BLaER1 treated with 17β-estradiol and CSF1 and Interleukin-3, amounts not matched to agents 10 nM and 100 nM (cell line): ENCODE measurements around the gene SLC50A1.

Experiments
- H3K27ac ChIP-seq, 11 experiments: shearing (Covaris generic); formaldehyde crosslinking; 2 replicates each; pipeline ENCODE4 v1.8.1; 2022
- H3K27me3 ChIP-seq, 11 experiments: shearing (Covaris generic); formaldehyde crosslinking; 2 replicates each; pipeline ENCODE4 v1.8.1; 2022
- H3K36me3 ChIP-seq, 11 experiments: shearing (Covaris generic); formaldehyde crosslinking; 2 replicates each; pipeline ENCODE4 v1.8.1; 2022
- H3K4me1 ChIP-seq, 10 experiments: shearing (Covaris generic); formaldehyde crosslinking; 2 replicates each; pipeline ENCODE4 v1.8.1; 2022
- H3K4me2 ChIP-seq, 11 experiments: shearing (Covaris generic); formaldehyde crosslinking; 2 replicates each; pipeline ENCODE4 v1.8.1; 2022
- H3K4me3 ChIP-seq, 10 experiments: shearing (Covaris generic); formaldehyde crosslinking; 2 replicates each; pipeline ENCODE4 v1.8.1; 2022
- H3K9ac ChIP-seq, 11 experiments: shearing (Covaris generic); formaldehyde crosslinking; 2 replicates each; pipeline ENCODE4 v1.8.1; 2022
- H3K9me3 ChIP-seq, 11 experiments: shearing (Covaris generic); formaldehyde crosslinking; replicated peaks in 1 of 11; 2 replicates each; pipeline ENCODE4 v1.8.1; 2022
- H4K20me1 ChIP-seq, 11 experiments: shearing (Covaris generic); formaldehyde crosslinking; 2 replicates each; pipeline ENCODE4 v1.8.1; 2022
- Cebpa-rat ChIP-seq, 11 experiments: shearing (Covaris generic); IDR thresholded peaks; 2 replicates each; pipeline ENCODE4 v1.8.1; 2022

Gene SLC50A1

GRCh38 chr1:155179112-155180031, 43.7 kb downstream of the SLC50A1 start:
- H3K9me3 ChIP-seq = no peaks in the 10 kb centered on the region
- H3K27me3 ChIP-seq = no peaks in the 10 kb centered on the region
- peaks cover 45 to 79% (median 63%) of the 10 kb centered on the region in 10 experiments for H3K4me1 ChIP-seq
- peaks cover 0 to 8% (median 0%) of the 10 kb centered on the region in 11 experiments; a peak in 2 of 22 replicates for H4K20me1 ChIP-seq
- no peak overlapping the region for H3K4me3 ChIP-seq
- peak overlapping the region in 8 of 11 experiments; percentile 8 to 55 (median 26); a peak in 9 of 22 replicates for H3K27ac ChIP-seq
- H3K4me2 ChIP-seq = peak overlapping the region in 9 of 11 experiments; percentile 9 to 62 (median 44); a peak in 12 of 22 replicates
- peaks cover 40 to 74% (median 60%) of the 10 kb centered on the region in 11 experiments for H3K36me3 ChIP-seq
- 0 out of 22 replicates have a peak, but pooled peaks of 1 of the 11 experiments have one; percentile 7 for TF ChIP-seq Cebpa-rat (IDR thresholded peaks at IDR 0.05)
- H3K9ac ChIP-seq = peak overlapping the region in 8 of 11 experiments; percentile 14 to 52 (median 26); a peak in 9 of 22 replicates

- no peak overlapping the region for H3K9ac ChIP-seq
- H3K4me2 ChIP-seq = no peak overlapping the region; a peak in 1 of 22 replicates
- H3K36me3 ChIP-seq = peaks cover 40 to 75% (median 60%) of the 10 kb centered on the region in 11 experiments
- H3K27me3 ChIP-seq = no peaks in the 10 kb centered on the region
- H3K4me3 ChIP-seq = no peak overlapping the region
- TF ChIP-seq Cebpa-rat (IDR thresholded peaks at IDR 0.05) = no peak
- peaks cover 47 to 82% (median 65%) of the 10 kb centered on the region in 10 experiments for H3K4me1 ChIP-seq
- no peaks in the 10 kb centered on the region for H3K9me3 ChIP-seq
- no peak overlapping the region for H3K27ac ChIP-seq
- peaks cover 0 to 6% (median 0%) of the 10 kb centered on the region in 11 experiments; a peak in 2 of 22 replicates for H4K20me1 ChIP-seq
These were observed 45.9 kb downstream of the SLC50A1 start for GRCh38 chr1:155181371-155182051.

GRCh38 chr1:155182052-155182550, 46.4 kb downstream of the SLC50A1 start:
- Histone ChIP-seq H3K27me3 (no peaks in the 10 kb centered on the region), H3K4me1 (peaks cover 47 to 82% (median 65%) of the 10 kb centered on the region in 10 experiments), H3K4me3 (no peak overlapping the region), H3K9me3 (no peaks in the 10 kb centered on the region), H4K20me1 (peaks cover 0 to 6% (median 0%) of the 10 kb centered on the region in 11 experiments; a peak in 2 of 22 replicates), H3K9ac (no peak overlapping the region), H3K36me3 (peaks cover 37 to 70% (median 56%) of the 10 kb centered on the region in 11 experiments), H3K27ac (no peak overlapping the region), H3K4me2 (peak overlapping the region in 1 of 11 experiments; percentile 21; a peak in 1 of 22 replicates)
- no peak for TF ChIP-seq Cebpa-rat (IDR thresholded peaks at IDR 0.05)

GRCh38 chr1:155183775-155184221, 48.1 kb downstream of the SLC50A1 start:
- no peaks in the 10 kb centered on the region for H3K27me3 ChIP-seq
- H3K4me3 ChIP-seq = peak overlapping the region in 4 of 10 experiments; percentile 3 to 24 (median 19); a peak in 4 of 20 replicates
- peaks cover 0 to 6% (median 0%) of the 10 kb centered on the region in 11 experiments; a peak in 2 of 22 replicates for H4K20me1 ChIP-seq
- H3K4me1 ChIP-seq = peaks cover 48 to 76% (median 64%) of the 10 kb centered on the region in 10 experiments
- no peak for TF ChIP-seq Cebpa-rat (IDR thresholded peaks at IDR 0.05)
- H3K9ac ChIP-seq = peak overlapping the region; percentile 65 to 79 (median 74); a peak in 18 of 22 replicates
- H3K27ac ChIP-seq = peak overlapping the region in 10 of 11 experiments; percentile 69 to 88 (median 82); a peak in 21 of 22 replicates
- H3K4me2 ChIP-seq = peak overlapping the region; percentile 77 to 97 (median 90)
- H3K9me3 ChIP-seq = no peaks in the 10 kb centered on the region
- H3K36me3 ChIP-seq = peaks cover 23 to 53% (median 41%) of the 10 kb centered on the region in 11 experiments

- H3K4me2 ChIP-seq = peak overlapping the region; percentile 77 to 97 (median 90)
- H4K20me1 ChIP-seq = peaks cover 0 to 6% (median 0%) of the 10 kb centered on the region in 11 experiments; a peak in 2 of 22 replicates
- no peak for TF ChIP-seq Cebpa-rat (IDR thresholded peaks at IDR 0.05)
- H3K27ac ChIP-seq = peak overlapping the region; percentile 69 to 88 (median 81); a peak in 21 of 22 replicates
- no peaks in the 10 kb centered on the region for H3K27me3 ChIP-seq
- H3K4me1 ChIP-seq = peaks cover 42 to 70% (median 58%) of the 10 kb centered on the region in 10 experiments
- peak overlapping the region in 7 of 10 experiments; percentile 3 to 24 (median 18); a peak in 7 of 20 replicates for H3K4me3 ChIP-seq
- H3K9me3 ChIP-seq = no peaks in the 10 kb centered on the region
- H3K9ac ChIP-seq = peak overlapping the region; percentile 65 to 79 (median 74); a peak in 21 of 22 replicates
- H3K36me3 ChIP-seq = peaks cover 17 to 47% (median 35%) of the 10 kb centered on the region in 11 experiments
These were observed 48.7 kb downstream of the SLC50A1 start for GRCh38 chr1:155184351-155184811.

- Histone ChIP-seq H3K27ac (peak overlapping the region; percentile 69 to 88 (median 81)), H3K4me3 (peak overlapping the region in 7 of 10 experiments; percentile 4 to 45 (median 18); a peak in 8 of 20 replicates), H3K9ac (peak overlapping the region; percentile 65 to 79 (median 74)), H3K4me1 (peaks cover 40 to 69% (median 57%) of the 10 kb centered on the region in 10 experiments), H4K20me1 (peaks cover 0 to 6% (median 0%) of the 10 kb centered on the region in 11 experiments; a peak in 2 of 22 replicates), H3K27me3 (no peaks in the 10 kb centered on the region), H3K36me3 (peaks cover 10 to 39% (median 27%) of the 10 kb centered on the region in 11 experiments; a peak in 21 of 22 replicates), H3K9me3 (no peaks in the 10 kb centered on the region), H3K4me2 (peak overlapping the region; percentile 77 to 97 (median 90))
- no peak for TF ChIP-seq Cebpa-rat (IDR thresholded peaks at IDR 0.05)
These were observed 49.5 kb downstream of the SLC50A1 start for GRCh38 chr1:155184835-155185782.

GRCh38 chr1:155185783-155186066, 50.1 kb downstream of the SLC50A1 start:
- Histone ChIP-seq H3K36me3 (peaks cover 10 to 33% (median 23%) of the 10 kb centered on the region in 11 experiments; a peak in 20 of 22 replicates), H3K4me1 (peaks cover 40 to 69% (median 57%) of the 10 kb centered on the region in 10 experiments), H3K4me2 (peak overlapping the region; percentile 77 to 97 (median 90)), H4K20me1 (peaks cover 0 to 6% (median 0%) of the 10 kb centered on the region in 11 experiments; a peak in 2 of 22 replicates), H3K27ac (peak overlapping the region; percentile 69 to 88 (median 81); a peak in 20 of 22 replicates), H3K4me3 (no peak overlapping the region), H3K27me3 (no peaks in the 10 kb centered on the region), H3K9ac (peak overlapping the region; percentile 65 to 79 (median 74); a peak in 21 of 22 replicates), H3K9me3 (no peaks in the 10 kb centered on the region)
- no peak for TF ChIP-seq Cebpa-rat (IDR thresholded peaks at IDR 0.05)
